BJ (cell line): ENCODE results near the gene ST6GALNAC2. TPM values are rescaled to one million over a fixed set of nuclear protein-coding genes. Genes with fewer than 3 reads are reported as not detected.

Experiments
- CTCF ChIA-PET: fragments of 350-600 bp; formaldehyde crosslinking; extraction: SDS; loops from one replicate; lab custom pipeline; 2021; ENCODE audit warnings: antibody characterized with exemption, inconsistent platforms; lab: Yijun Ruan, JAX
- POLR2A ChIA-PET: fragments of 300-600 bp; sonication (Branson Sonifier 250); formaldehyde crosslinking; extraction: SDS; loops from one replicate; lab custom pipeline; 2021; ENCODE audit warnings: antibody characterized with exemption; lab: Charles Lee
- DNase-seq: peaks from one replicate; pipeline ENCODE4 v3.0.0-alpha.2; 2011; ENCODE audit warnings: low read depth
- H3K27me3 ChIP-seq: 2 replicates; pipeline ENCODE4 v1.6.0; 2011; ENCODE audit warnings: low read length; ENCODE audit not compliant: control insufficient read depth, insufficient read depth
- H3K36me3 ChIP-seq: 2 replicates; pipeline ENCODE4 v1.5.1; 2011; ENCODE audit warnings: low read length; ENCODE audit not compliant: control insufficient read depth, insufficient read depth
- H3K4me3 ChIP-seq: 2 replicates; pipeline ENCODE4 v1.5.1; 2011; ENCODE audit warnings: low read depth, mild to moderate bottlenecking, control low read depth, low read length
- CTCF ChIP-seq: IDR thresholded peaks from 2 replicates; pipeline ENCODE4 v1.5.1; 2011; ENCODE audit warnings: low read depth, mild to moderate bottlenecking, control low read depth, inconsistent platforms, low read length, moderate library complexity; ENCODE audit not compliant: insufficient read depth
- polyA minus RNA-seq: library from RNA; depleted of rRNA, polyadenylated mRNA; stranded (reverse); fragments of >200 nt; gene quantifications from 2 replicates; pipeline ENCODE4 v1.2.3, GENCODE V29; 2011; rRNA and poly(A)+ RNA removed
- polyA plus RNA-seq: library from polyadenylated mRNA; depleted of rRNA; stranded (reverse); fragments of >200 nt; gene quantifications from 2 replicates; pipeline ENCODE4 v1.2.3, GENCODE V29; 2011; rRNA removed

Gene ST6GALNAC2
- polyA plus RNA-seq: 0.72 and 0.89 TPM in 2 replicates
- polyA minus RNA-seq: 0.31 and 0.47 TPM in 2 replicates

DNA sequence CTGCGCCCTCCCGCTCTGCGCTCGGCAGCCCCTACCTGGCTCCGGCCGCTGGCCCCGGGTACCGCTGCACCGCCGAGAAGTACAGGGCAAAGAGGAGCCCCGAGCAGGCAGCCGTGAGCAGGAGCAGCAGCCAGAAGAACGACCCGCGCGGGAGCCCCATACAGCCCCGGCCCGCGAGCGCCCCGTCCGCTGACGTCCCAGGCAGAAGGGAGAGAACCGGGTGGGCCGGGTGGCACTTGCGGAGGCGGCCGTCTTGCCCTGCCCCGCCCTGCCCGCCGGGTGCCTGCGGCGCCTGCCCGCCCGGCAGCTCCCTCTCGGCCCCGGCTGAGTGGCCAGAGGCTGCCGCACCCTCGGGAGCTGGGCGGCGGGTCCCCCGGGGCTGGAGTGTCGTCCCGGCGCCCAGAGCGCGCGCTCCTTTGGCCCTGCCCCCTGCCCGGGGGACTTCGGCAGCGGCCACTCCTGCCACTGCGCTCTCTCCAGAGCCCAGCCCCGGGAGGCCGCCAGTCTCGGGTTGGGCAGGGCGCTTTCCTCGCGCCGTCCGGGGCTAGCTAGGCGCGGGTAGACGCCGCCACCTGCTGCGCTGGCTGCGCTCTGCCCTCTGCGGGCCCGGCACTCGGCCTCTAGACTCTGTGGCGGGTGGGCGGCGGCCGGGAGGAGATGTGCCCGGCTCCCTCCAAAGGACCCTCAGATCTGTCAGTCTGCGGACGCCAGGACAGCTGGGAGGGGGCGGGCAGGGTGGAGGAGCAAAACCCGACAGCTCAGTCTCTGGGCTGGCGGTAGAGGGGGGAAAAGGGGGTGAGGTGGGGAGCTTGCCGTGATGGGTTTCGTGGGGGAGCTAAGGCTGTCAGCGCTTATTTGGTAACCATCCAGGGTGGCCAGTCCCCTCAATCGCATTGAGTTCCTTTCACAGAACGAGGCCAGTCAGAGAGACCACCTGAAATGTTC, at the start of gene ST6GALNAC2:
TSS of gene ST6GALNAC2 (minus strand) at position 212 of the 945 bp plus-strand sequence. CDS start at position 160, 52 bp downstream.
- Histone ChIP-seq H3K36me3 (no peaks in the 10 kb centered on the region), H3K4me3 (peak within 1 kb of the TSS; percentile 46), H3K27me3 (peaks cover 13% of the 10 kb centered on the region)
- DNase-seq: no peak
- CTCF ChIA-PET: interaction anchor here (0.6 to 1.9 kb wide), 9 partner anchors 11 to 188 kb away, joined by 3 to 8 read pairs (median 3); no protein-coding TSS in a partner anchor
- POLR2A ChIA-PET: interaction anchor here (0.7 kb wide), 1 partner anchor 32 kb away, joined by 7 read pairs; no protein-coding TSS in a partner anchor
- peak; percentile 35 for TF ChIP-seq CTCF

- no peak for DNase-seq
- no peak overlapping the region for H3K4me3 ChIP-seq
- no peaks in the 10 kb centered on the region for H3K27me3 ChIP-seq
- TF ChIP-seq CTCF: no peak
- H3K36me3 ChIP-seq: no peaks in the 10 kb centered on the region
- ChIA-PET POLR2A (no interaction called here), CTCF (interaction anchor here (0.9 to 3.4 kb wide), 3 partner anchors 11 to 88 kb away, joined by 3 to 24 read pairs (median 4); no protein-coding TSS in a partner anchor)
These were observed 49.4 kb upstream of the ST6GALNAC2 start for GRCh38 chr17:76635039-76635438.

GRCh38 chr17:76633628-76634328, 48.1 kb upstream of the ST6GALNAC2 start:
- no peak for DNase-seq
- no peak for TF ChIP-seq CTCF
- H3K36me3 ChIP-seq: no peaks in the 10 kb centered on the region
- no peaks in the 10 kb centered on the region for H3K27me3 ChIP-seq
- no peak overlapping the region for H3K4me3 ChIP-seq
- ChIA-PET POLR2A (no interaction called here), CTCF (interaction anchor here (1.5 to 3.4 kb wide), 2 partner anchors 10 to 76 kb away, joined by 4 to 24 read pairs; no protein-coding TSS in a partner anchor)

GRCh38 chr17:76631821-76632565, 46.3 kb upstream of the ST6GALNAC2 start:
- H3K4me3 ChIP-seq: no peak overlapping the region
- no peak for DNase-seq
- ChIA-PET CTCF (interaction anchor here (0.8 to 1.1 kb wide), 2 partner anchors 8 to 108 kb away, joined by 3 to 5 read pairs; no protein-coding TSS in a partner anchor), POLR2A (no interaction called here)
- peaks cover 2% of the 10 kb centered on the region for H3K27me3 ChIP-seq
- H3K36me3 ChIP-seq: no peaks in the 10 kb centered on the region
- TF ChIP-seq CTCF: no peak
